Stimulated activated naive B cell treated with anti-CD40 and anti-IgM and Interleukin-4, amounts not matched to agents 10 μg/mL and 1 μg/mL and 100 μg/mL, for 72 hours (primary cell): ENCODE data around the gene AGAP5.

Source experiments
- ATAC-seq, 2 donors: fragments of 150-1000 bp; cut with Tn5 transposase; replicated peaks; 2 replicates each; pipeline ENCODE4 v1.10.0; 2021; ENCODE audit warnings: moderate library complexity in 1 of 2
- DNase-seq: peaks from one replicate; pipeline ENCODE4 v3.0.0; 2021
- H3K27ac Mint-ChIP-seq: one replicate; pipeline ENCODE4 v1.8.0; 2022; ENCODE audit warnings: mild to moderate bottlenecking, mixed read lengths
- H3K27me3 Mint-ChIP-seq, 2 donors: one replicate each; pipeline ENCODE4 v1.8.0; 2022; ENCODE audit warnings: mixed read lengths in 2 of 2
- H3K36me3 Mint-ChIP-seq, 2 donors: one replicate each; pipeline ENCODE4 v1.8.0; 2022; ENCODE audit warnings: mixed read lengths in 2 of 2, mild to moderate bottlenecking in 1 of 2
- H3K4me1 Mint-ChIP-seq, 2 donors: one replicate each; pipeline ENCODE4 v1.8.0; 2022; ENCODE audit warnings: mixed read lengths in 2 of 2, mild to moderate bottlenecking in 1 of 2
- H3K4me3 Mint-ChIP-seq, 2 donors: one replicate each; pipeline ENCODE4 v1.8.0; 2022; ENCODE audit warnings: mild to moderate bottlenecking in 2 of 2, mixed read lengths in 2 of 2, moderate library complexity in 1 of 2
- H3K9me3 Mint-ChIP-seq, 2 donors: one replicate each; pipeline ENCODE4 v1.8.0; 2022; ENCODE audit warnings: mixed read lengths in 2 of 2, mild to moderate bottlenecking in 1 of 2

Gene AGAP5

DNA sequence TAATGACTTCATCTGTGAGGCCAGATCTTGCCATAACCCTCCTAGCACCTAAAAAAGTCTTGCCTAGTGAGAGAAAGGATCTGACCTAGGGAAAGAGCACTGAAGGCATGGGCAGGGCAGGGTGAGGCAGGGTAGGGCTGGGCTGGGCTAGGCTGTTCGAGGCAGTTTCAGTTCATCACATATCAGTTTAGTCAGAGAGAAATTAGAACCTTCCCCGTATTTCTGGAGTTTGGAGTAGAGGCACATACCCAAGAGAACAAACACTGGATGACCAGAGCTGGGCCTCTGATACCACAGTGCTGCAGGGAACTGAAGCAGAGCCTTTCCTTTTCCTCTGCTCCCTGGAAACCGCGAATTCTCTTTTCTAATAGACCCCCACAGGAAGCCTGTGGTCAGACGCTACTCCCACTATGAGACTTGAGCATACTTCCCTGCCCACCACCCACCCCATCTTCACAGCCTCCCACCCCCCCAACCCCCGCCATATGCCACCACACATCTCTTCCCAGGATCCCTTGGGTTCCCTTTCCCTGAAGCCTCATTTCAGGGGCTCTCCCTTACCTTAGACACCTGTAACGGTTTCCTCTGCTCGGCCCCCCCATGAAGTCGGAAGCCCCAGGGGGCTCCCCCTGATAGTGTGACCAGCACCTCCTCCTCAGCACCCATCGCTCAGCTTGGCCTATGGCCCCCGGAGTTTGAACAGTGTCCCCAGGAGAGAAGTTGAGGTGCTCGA is 42.5 kb downstream of the AGAP5 start:
- no peaks in the 10 kb centered on the region for H3K9me3 Mint-ChIP-seq
- no peaks in the 10 kb centered on the region for H3K36me3 Mint-ChIP-seq
- H3K27ac Mint-ChIP-seq, result no peak overlapping the region
- peaks cover 15% of the 10 kb centered on the region in 2 donors for H3K4me1 Mint-ChIP-seq
- H3K27me3 Mint-ChIP-seq, result no peaks in the 10 kb centered on the region
- no peak overlapping the region for H3K4me3 Mint-ChIP-seq
- DNase-seq (no peak), ATAC-seq (peak in 1 of 2 donors; percentile 31)

DNA sequence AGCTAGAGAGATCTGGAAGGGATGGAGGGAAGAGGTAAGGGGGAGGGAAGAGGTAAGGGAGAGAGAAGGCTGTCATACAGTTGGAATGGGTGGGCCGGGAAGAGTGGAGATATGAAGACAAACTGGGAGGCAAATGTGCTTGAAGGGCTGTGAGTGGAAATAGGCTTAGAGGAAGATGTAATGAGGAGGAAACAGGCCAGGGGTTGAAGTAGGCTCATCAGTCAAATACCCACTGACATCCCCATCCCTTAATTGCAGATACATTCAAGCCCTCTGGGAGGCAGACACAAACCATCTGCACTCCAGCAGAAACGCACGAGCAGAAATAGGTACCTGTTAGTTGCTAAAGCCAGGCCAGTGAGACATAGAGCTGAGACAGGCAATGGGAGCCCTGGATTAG is 44.2 kb downstream of the AGAP5 start:
- H3K36me3 Mint-ChIP-seq, result no peaks in the 10 kb centered on the region

DNA sequence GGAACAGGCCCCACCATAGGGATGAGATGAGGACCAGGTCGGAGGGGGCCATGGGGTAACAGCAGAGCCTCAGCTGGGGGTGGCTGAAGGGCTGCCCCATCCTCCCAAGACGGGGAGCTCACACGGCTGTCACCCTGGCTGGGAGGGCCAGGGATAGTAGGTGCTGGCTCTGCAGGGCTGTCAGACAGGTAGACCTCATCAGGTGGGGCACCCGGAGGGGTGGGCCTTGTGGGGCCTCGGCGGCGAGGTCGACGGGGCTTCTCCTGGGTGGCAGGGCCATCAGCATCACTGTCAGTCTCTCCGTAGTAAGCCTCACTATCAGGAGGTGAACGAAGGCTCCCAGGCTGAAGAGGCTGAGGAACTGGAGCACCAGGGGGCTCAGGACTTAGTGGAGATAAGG is 44.7 kb downstream of the AGAP5 start:
- Mint-ChIP-seq H3K4me1 (peaks cover 16 to 24% of the 10 kb centered on the region in 2 donors), H3K27me3 (no peaks in the 10 kb centered on the region), H3K4me3 (no peak overlapping the region), H3K9me3 (no peaks in the 10 kb centered on the region), H3K27ac (no peak overlapping the region), H3K36me3 (no peaks in the 10 kb centered on the region)
- no peak for ATAC-seq
- no peak for DNase-seq

More for the DNA sequence above, 44.2 kb downstream of the AGAP5 start:
- Mint-ChIP-seq H3K9me3 (no peaks in the 10 kb centered on the region), H3K4me1 (peaks cover 16 to 24% of the 10 kb centered on the region in 2 donors), H3K27ac (no peak overlapping the region), H3K27me3 (no peaks in the 10 kb centered on the region), H3K4me3 (no peak overlapping the region)
- DNase-seq, result no peak
- ATAC-seq, result no peak

DNA sequence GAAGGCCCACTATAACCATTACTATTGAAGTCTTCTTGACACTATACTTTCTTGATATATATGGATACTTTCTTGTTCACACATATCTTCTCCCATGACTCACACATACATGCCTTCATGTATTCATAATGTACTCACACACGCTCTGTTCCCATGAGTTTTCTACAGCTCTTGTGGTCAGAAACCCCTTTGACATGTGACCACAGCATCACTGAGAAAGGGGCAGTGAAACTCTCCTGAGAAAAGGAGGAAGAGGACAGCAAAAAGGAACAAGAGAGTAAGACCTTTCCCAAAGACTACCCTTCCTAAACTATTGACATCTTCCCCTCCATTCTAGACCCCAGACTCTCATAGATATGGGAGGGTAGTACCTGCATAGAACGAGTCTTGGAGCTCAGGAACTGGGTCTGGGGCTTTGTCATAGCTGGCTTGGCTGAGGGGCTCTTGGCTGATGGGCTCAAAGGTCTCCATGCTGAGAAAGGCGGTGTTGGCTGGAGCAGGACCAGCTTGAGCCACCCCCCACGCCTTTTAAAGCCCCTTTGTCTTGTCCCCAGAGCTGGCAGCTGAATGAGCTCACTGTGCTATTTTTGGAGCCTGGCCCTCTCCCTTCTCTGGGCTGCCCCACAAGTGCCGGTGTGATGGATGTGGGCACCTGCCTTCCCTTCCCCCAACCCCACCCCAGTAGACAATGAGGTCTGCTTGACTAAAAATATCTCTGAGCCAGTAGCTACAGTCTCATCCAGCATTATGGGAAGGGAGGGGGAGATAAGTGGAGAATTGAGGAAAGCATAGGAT is 47.2 kb downstream of the AGAP5 start:
- peaks cover 0 to 5% of the 10 kb centered on the region in 2 donors for H3K27me3 Mint-ChIP-seq
- H3K4me1 Mint-ChIP-seq, result peaks cover 26 to 28% of the 10 kb centered on the region in 2 donors
- H3K9me3 Mint-ChIP-seq, result no peaks in the 10 kb centered on the region
- H3K4me3 Mint-ChIP-seq, result no peak overlapping the region
- peak; percentile 83 to 87 for ATAC-seq
- DNase-seq, result no peak
- H3K27ac Mint-ChIP-seq, result peak overlapping the region; percentile 68
- peaks cover 0 to 1% of the 10 kb centered on the region in 2 donors for H3K36me3 Mint-ChIP-seq

DNA sequence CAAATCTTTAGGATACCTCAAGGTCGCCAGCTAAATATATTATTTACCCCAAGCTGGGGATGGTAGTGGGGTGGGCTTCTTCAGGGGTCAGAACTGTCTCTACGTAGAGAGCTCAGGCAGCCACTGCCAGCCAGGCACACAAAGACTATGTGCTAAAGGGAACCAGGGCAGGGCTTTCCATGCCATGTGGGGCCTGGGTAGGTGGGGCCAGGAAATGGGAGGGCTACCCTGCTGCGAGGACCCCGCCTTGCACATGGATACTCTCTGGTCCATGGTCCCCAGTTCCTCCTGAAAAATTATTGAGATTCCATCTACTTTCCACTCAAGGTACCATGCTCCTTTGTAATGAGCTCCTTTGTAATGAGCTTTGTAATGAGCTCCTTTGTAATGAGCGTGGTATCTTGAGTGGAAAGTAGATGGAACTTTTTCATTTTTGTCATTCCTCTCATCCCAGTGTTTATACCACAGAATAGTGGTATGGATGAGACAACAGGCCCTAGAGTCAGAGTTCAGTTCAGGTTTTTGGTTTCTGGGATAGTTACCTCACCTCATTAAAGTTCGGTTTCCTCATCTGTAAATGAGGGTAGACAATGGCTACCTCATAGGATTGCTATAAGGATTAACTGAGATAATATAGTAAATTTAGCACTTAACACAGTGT is 47.9 kb downstream of the AGAP5 start:
- no peak overlapping the region for H3K4me3 Mint-ChIP-seq
- DNase-seq, result no peak

DNA sequence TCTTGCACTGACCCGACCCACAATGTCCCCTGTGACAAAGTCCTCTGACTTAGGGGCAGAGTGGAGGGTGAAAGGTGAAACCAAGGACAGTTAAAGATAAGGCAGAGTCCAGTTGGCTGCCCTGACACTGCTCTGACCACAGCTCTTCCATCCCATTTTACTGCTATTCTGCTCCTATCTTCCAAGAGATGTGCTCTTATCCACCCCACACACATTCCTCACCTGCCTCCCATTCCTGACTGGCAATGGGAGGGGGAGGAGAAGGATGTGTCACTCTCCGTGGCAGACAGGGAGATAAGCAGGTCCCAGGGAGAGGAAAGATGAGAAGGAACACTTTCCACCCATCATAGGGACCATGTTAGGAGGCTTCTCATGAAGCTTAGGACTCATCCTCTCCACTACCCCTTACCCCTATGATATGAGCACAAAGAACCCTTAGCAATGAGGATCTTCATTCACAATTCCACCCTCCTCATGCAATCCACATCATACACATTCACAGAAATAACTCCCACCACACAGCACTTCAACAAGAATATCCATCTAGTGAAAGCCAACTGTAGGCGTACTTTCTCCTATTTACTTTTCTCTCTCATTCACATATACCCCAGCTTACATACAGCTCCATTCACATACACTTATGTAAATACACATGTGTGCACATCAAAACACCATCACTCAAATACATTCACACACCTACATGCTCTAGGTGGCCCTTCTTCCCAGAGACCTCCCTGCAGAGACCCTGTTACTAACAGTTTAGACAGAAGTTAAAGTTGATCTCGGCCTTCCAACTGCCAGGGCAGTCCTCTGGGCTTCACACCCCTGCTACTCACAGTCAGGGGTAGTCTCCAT is 48.7 kb downstream of the AGAP5 start:
- Mint-ChIP-seq H3K36me3 (peaks cover 0 to 1% of the 10 kb centered on the region in 2 donors), H3K4me3 (peak overlapping the region in 1 of 2 donors; percentile 7), H3K27ac (no peak overlapping the region), H3K9me3 (no peaks in the 10 kb centered on the region), H3K27me3 (peaks cover 0 to 5% of the 10 kb centered on the region in 2 donors), H3K4me1 (peaks cover 25 to 30% of the 10 kb centered on the region in 2 donors)
- DNase-seq (no peak), ATAC-seq (no peak)

More for the DNA sequence above, 47.9 kb downstream of the AGAP5 start:
- Mint-ChIP-seq H3K27me3 (peaks cover 0 to 5% of the 10 kb centered on the region in 2 donors), H3K9me3 (no peaks in the 10 kb centered on the region), H3K36me3 (peaks cover 0 to 1% of the 10 kb centered on the region in 2 donors), H3K27ac (no peak overlapping the region), H3K4me1 (peaks cover 22 to 25% of the 10 kb centered on the region in 2 donors)
- no peak for ATAC-seq

DNA sequence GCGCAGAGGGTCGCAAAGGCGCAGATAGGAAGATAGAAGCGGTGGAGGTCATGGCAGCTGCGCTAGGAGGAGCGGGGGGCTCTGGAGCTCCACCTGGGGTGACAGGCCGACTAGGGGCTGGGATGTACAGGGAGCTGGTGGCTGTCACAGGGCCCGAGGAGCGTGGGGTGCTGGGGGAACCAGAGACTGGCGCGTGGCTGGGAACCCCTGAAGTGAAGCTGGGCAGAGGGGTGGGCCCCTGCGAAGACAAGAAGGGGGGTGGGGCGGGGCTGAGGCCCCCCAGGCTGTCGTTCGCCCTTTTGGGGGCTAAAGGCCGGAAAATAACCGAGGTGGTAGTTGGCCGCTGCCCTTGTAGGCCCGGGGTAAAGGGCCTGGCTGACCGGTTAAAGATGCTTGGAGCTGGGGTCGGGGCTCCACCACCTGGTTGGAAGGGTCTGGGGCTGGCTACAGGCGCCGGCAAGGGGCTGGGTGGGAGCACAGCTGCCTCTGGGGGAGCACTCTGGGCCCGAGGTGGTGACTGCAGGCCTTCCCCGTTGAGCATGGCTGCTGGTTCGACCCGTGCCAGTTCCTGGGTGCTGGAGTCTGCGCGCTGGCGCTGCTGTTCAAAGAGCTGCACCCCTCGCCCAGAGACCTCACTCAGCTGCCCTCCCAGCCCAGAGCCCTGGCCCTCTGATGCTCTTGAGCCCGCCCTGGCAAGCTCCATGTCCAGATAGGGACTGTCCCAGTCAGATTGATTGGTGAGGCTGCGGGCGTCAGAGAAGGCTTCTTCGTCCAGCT is 49.8 kb downstream of the AGAP5 start:
- Mint-ChIP-seq H3K36me3 (peaks cover 0 to 1% of the 10 kb centered on the region in 2 donors), H3K27ac (peak overlapping the region; percentile 89), H3K4me1 (peaks cover 30 to 37% of the 10 kb centered on the region in 2 donors), H3K4me3 (peak overlapping the region; percentile 81 to 90), H3K9me3 (no peaks in the 10 kb centered on the region), H3K27me3 (peaks cover 0 to 5% of the 10 kb centered on the region in 2 donors)
- DNase-seq, result no peak
- ATAC-seq, result peak; percentile 11 to 18

DNA sequence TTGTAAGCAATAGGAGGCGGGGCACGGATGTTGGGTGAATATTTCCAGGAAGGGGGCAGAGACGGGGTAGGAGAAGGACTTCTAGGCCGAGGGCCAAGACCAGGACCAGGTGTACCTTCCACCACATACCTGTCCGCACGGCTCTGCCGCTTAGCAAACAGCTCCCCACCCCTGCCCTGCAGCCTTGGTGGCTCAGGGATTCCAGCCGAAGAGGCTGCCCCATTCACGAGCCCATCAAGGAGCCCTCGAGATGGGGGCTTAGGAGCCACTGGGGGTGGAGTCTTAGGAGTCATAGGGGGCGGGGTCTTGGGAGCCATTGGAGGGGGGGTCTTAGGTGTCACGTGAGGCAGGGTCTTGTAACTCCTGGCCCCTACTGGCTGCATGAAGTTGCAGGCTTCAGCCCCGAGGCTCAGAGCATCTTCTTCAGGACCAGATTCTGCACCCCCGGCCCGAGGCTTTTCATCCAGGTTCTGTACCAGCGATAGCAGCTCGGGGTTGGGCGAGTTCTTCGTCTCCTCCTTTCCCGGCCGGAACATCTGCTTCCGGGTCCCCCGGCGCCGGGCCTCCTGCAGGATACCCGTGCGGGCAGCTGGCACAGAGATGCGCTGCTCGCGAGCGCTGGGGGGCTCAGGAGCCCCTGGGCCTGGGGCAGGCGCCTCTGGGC is 50.6 kb downstream of the AGAP5 start:
- ATAC-seq, result peak; percentile 11 to 19

DNA sequence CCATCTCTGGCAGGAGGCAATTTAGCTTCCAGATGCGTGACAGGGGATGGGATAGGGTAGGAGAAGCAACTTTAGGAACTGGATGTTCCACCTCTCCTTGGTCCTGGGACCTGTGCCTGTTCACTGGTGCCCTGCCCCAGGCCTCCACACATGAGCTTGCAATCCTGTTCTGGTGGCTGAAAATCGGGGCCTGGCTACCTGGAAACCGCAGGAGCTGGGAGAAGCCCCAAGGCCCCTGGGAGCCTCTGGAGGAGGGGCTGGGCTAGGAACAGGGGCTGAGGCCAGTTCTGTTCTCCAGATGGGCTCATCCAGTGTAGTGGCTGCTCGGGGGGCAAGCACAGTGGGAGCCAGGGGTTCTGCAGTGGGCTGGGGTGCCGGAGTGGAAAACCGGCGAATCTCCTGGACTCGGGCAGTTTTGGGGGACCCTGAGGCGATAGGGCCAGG is 51.3 kb downstream of the AGAP5 start:
- peaks cover 0 to 1% of the 10 kb centered on the region in 2 donors for H3K36me3 Mint-ChIP-seq

More for the DNA sequence above, 50.6 kb downstream of the AGAP5 start:
- Mint-ChIP-seq H3K27me3 (peaks cover 0 to 5% of the 10 kb centered on the region in 2 donors), H3K4me3 (peak overlapping the region; percentile 81 to 90), H3K36me3 (peaks cover 0 to 1% of the 10 kb centered on the region in 2 donors), H3K4me1 (peaks cover 30 to 37% of the 10 kb centered on the region in 2 donors), H3K27ac (peak overlapping the region; percentile 89), H3K9me3 (no peaks in the 10 kb centered on the region)
- no peak for DNase-seq

DNA sequence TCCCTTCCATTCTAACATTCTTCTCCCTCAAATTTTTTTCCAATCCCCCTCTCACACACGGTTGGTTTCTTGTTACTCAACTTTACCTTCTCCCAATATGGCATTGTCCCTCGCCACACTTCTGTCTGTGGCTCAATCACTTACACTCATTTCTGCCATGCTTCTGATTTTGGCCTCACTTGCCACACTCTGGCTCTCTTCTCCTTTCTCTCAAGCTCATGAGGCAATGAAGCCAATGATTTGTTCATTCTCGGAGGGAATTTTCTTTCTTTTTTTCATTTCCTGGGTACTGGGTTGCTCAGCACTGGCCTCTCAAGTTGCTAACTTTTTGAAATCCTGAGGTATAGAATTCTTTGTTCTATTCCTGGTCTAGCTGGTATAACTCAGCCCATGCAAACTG is 52.7 kb downstream of the AGAP5 start:
- H3K36me3 Mint-ChIP-seq, result peaks cover 0 to 1% of the 10 kb centered on the region in 2 donors
- H3K27ac Mint-ChIP-seq, result no peak overlapping the region
- ATAC-seq, result no peak
- DNase-seq, result no peak
- H3K4me1 Mint-ChIP-seq, result peaks cover 24 to 26% of the 10 kb centered on the region in 2 donors
- H3K27me3 Mint-ChIP-seq, result peaks cover 10 to 11% of the 10 kb centered on the region in 2 donors
- no peak overlapping the region for H3K4me3 Mint-ChIP-seq
- no peaks in the 10 kb centered on the region for H3K9me3 Mint-ChIP-seq

More for the DNA sequence above, 51.3 kb downstream of the AGAP5 start:
- DNase-seq (no peak), ATAC-seq (no peak)
- H3K27me3 Mint-ChIP-seq, result peaks cover 2 to 5% of the 10 kb centered on the region in 2 donors
- no peaks in the 10 kb centered on the region for H3K9me3 Mint-ChIP-seq
- H3K27ac Mint-ChIP-seq, result peak overlapping the region; percentile 88
- peaks cover 30 to 37% of the 10 kb centered on the region in 2 donors for H3K4me1 Mint-ChIP-seq
- H3K4me3 Mint-ChIP-seq, result peak overlapping the region; percentile 55 to 90

DNA sequence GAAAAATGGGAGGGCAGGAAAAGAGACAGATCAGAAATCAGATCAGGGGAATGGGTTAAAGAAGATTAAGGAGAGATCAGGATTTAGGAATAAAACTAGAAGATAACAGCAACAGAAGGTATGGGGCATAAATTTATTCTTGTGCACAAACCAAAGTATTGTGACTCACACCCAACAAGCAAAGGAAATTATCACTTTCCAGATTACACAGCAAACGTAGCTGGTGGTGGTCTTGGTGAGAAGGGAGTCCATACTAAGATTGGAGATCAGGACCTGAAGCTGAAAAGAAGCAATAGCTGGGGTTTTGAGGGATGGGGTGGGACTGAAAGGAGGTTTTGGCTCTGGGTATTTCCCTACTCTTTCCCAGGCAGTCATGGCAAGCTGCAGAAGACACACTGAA is 53.1 kb downstream of the AGAP5 start:
- no peak for DNase-seq
- Mint-ChIP-seq H3K27me3 (peaks cover 10 to 11% of the 10 kb centered on the region in 2 donors), H3K4me1 (peaks cover 23 to 26% of the 10 kb centered on the region in 2 donors), H3K27ac (no peak overlapping the region), H3K36me3 (peaks cover 0 to 1% of the 10 kb centered on the region in 2 donors), H3K4me3 (no peak overlapping the region), H3K9me3 (no peaks in the 10 kb centered on the region)
- ATAC-seq, result no peak

DNA sequence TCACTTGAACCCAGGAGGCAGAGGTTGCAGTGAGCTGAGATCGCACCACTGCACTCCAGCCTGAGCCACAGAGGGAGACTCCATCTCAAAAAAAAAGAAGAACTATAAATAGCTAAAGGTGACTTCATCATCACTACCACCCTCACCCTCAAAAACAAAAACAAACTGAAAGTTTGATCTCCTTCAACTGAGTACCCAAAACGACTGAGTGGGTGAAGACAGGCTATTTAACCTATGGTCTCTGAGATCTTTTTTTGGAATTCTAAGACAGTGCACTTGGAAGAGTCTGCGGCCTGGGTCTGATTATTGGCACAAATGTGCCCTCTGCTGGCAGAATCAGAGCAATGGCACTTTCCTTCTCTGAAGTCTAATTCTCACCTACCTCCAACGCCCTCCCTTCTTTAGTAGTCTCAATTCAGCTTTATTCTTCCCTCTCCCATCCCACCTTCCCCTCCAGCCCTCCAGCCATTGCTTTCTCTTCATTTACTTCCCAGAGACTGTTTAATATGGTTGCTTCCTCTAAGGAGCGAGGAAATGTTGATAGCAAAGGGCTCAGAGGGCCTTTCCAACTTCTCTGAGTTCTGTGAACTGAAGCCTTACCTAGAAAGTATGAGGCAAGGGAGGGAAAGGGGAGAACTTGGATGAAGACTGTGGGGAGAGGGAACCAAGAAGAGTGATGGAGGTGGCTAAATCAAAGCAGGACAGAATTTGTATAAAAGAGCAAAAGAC is 53.7 kb downstream of the AGAP5 start:
- DNase-seq, result peak; percentile 30
- peak; percentile 76 to 79 for ATAC-seq
- H3K4me3 Mint-ChIP-seq, result peak overlapping the region; percentile 43 to 48
- peaks cover 18 to 26% of the 10 kb centered on the region in 2 donors for H3K4me1 Mint-ChIP-seq
- H3K27me3 Mint-ChIP-seq, result peaks cover 10 to 11% of the 10 kb centered on the region in 2 donors
- H3K9me3 Mint-ChIP-seq, result no peaks in the 10 kb centered on the region
- peaks cover 0 to 1% of the 10 kb centered on the region in 2 donors for H3K36me3 Mint-ChIP-seq
- H3K27ac Mint-ChIP-seq, result peak overlapping the region; percentile 34
